ENCODE data around the gene TMEM200C. TPM values are rescaled to one million over a fixed set of nuclear protein-coding genes. Genes with fewer than 3 reads are reported as not detected.

The TMEM200C gene
- 0.14 and 0.74 TPM in 2 replicates for total RNA-seq

GRCh38 chr18:5895299-5895875 is at the start of gene TMEM200C:
Gene TMEM200C, minus strand, starts transcription at chr18:5895522. Its CDS starts 3,459 bp downstream, at chr18:5892063.

Measured in smooth muscle cell of bladder (primary cell).